Hepatocyte (in vitro differentiated cells): ENCODE data around the gene YWHAG. TPM values are rescaled to one million over a fixed set of nuclear protein-coding genes. Genes with fewer than 3 reads are reported as not detected.

ENCODE experiments used
- DNase-seq: peaks from one replicate; pipeline ENCODE4 v3.0.0-alpha.2; 2016; ENCODE audit warnings: low spot score
- H2AFZ ChIP-seq: fragments of 200-600 bp; sonication (generic); 2 replicates; pipeline ENCODE4 v1.6.0; 2016; ENCODE audit warnings: antibody characterized with exemption, mild to moderate bottlenecking
- H3K27ac ChIP-seq: fragments of 200-600 bp; sonication (generic); 2 replicates; pipeline ENCODE4 v1.5.1; 2016; ENCODE audit warnings: mild to moderate bottlenecking
- H3K27me3 ChIP-seq: fragments of 200-600 bp; sonication (generic); 2 replicates; pipeline ENCODE4 v1.6.1; 2016
- H3K36me3 ChIP-seq: fragments of 200-600 bp; sonication (generic); replicated peaks from 2 replicates; pipeline ENCODE4 v1.5.1; 2016; ENCODE audit warnings: low read depth; ENCODE audit not compliant: insufficient read depth
- H3K4me1 ChIP-seq: fragments of 200-600 bp; sonication (generic); 2 replicates; pipeline ENCODE4 v1.5.1; 2016; ENCODE audit warnings: mild to moderate bottlenecking, moderate library complexity; ENCODE audit not compliant: insufficient read depth
- H3K4me2 ChIP-seq: fragments of 200-600 bp; sonication (generic); 2 replicates; pipeline ENCODE4 v1.6.0; 2016
- H3K4me3 ChIP-seq: fragments of 200-600 bp; sonication (generic); 2 replicates; pipeline ENCODE4 v1.5.1; 2016; ENCODE audit warnings: mild to moderate bottlenecking
- H3K79me2 ChIP-seq: fragments of 200-600 bp; sonication (generic); 2 replicates; pipeline ENCODE4 v1.6.0; 2017; ENCODE audit warnings: mild to moderate bottlenecking
- H3K9me2 ChIP-seq: fragments of 200-600 bp; sonication (generic); replicated peaks from 2 replicates; pipeline ENCODE4 v1.6.0; 2017; ENCODE audit warnings: mild to moderate bottlenecking; ENCODE audit not compliant: insufficient read depth
- H3K9me3 ChIP-seq: fragments of 200-600 bp; sonication (generic); 2 replicates; pipeline ENCODE4 v1.5.1; 2016; ENCODE audit warnings: low read depth, mild to moderate bottlenecking
- H4K20me1 ChIP-seq: fragments of 200-600 bp; sonication (generic); 2 replicates; pipeline ENCODE4 v1.6.0; 2016; ENCODE audit warnings: mild to moderate bottlenecking; ENCODE audit not compliant: insufficient read depth, poor library complexity, severe bottlenecking
- EZH2 ChIP-seq: fragments of 200-600 bp; sonication (generic); IDR thresholded peaks from 2 replicates; pipeline ENCODE4 v1.6.1; 2016; ENCODE audit warnings: antibody characterized with exemption, mild to moderate bottlenecking, borderline replicate concordance
- EZH2phosphoT487 ChIP-seq: fragments of 200-600 bp; sonication (generic); IDR thresholded peaks from one replicate; pipeline ENCODE4 v1.6.1; 2018; ENCODE audit warnings: antibody characterized with exemption, mild to moderate bottlenecking, low read depth, moderate library complexity; ENCODE audit not compliant: unreplicated experiment, severe bottlenecking
- WGBS: methylation state at CpG from one replicate; pipeline ENCODE4 v1.1.6; 2016; ENCODE audit warnings: low lambda C conversion rate; ENCODE audit errors: missing lambda C conversion rate; 5-methylcytosine and 5-hydroxymethylcytosine counted together
- polyA plus RNA-seq: library from polyadenylated mRNA; unstranded; fragments of >200 nt; fragmentation: Nextera tagmentation; extraction: Ambion mirVana; gene quantifications from 2 replicates; pipeline ENCODE4 v1.2.1, GENCODE V29; 2016
- total RNA-seq: library from RNA; depleted of rRNA; stranded (reverse); fragments of >200 nt; gene quantifications from 2 replicates; pipeline ENCODE4 v1.2.3, GENCODE V29; 2014
- TF ChIP-seq, protein P1 (sequence below): fragments of 200-600 bp; sonication (generic); IDR thresholded peaks from 2 replicates; pipeline ENCODE4 v1.5.1; 2016; ENCODE audit warnings: antibody characterized with exemption, mild to moderate bottlenecking; ENCODE audit not compliant: poor library complexity

Gene YWHAG
- total and polyA plus RNA-seq, 2 experiments from 2014 or later: 17.2 to 117 TPM

DNA sequence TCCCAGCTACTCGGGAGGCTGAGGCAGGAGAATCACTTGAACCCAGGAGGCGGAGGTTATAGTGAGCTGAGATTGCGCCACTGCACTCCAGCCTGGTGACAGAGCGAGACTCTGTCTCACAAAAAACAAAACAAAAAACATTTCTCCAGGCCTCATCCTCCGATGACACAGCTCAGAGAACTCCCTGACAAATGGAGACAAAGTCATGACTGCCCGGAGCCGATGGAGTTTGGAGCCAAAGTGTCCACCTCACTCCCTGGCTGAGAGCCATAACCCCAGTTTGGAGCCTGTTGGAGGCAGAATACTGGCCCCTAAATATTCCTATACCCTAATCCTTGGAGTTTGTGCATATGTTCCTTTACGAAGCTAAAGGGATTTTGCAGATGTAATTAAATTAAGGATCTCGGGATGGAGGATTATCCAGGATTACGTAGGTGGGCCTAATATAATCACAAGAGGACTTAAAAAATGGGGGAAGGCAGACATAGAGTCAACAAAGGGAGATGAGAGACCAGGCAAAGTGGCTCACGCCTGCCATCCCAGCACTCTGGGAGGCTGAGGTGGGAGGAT lies 28.0 kb upstream of the YWHAG start:
- Histone ChIP-seq H4K20me1 (no peaks in the 10 kb centered on the region), H3K9me3 (no peaks in the 10 kb centered on the region), H3K4me1 (no peaks in the 10 kb centered on the region), H3K79me2 (no peaks in the 10 kb centered on the region), H3K27ac (no peak overlapping the region), H3K4me3 (no peak overlapping the region), H3K4me2 (no peak overlapping the region), H3K9me2 (no peaks in the 10 kb centered on the region), H2AFZ (no peak overlapping the region), H3K27me3 (no peaks in the 10 kb centered on the region), H3K36me3 (no peaks in the 10 kb centered on the region)
- 83% methylated on average over 11 of the region's 11 CpGs for WGBS
- TF ChIP-seq EZH2phosphoT487 (no peak), EZH2 (no peak)
- TF ChIP-seq, protein P1, sequence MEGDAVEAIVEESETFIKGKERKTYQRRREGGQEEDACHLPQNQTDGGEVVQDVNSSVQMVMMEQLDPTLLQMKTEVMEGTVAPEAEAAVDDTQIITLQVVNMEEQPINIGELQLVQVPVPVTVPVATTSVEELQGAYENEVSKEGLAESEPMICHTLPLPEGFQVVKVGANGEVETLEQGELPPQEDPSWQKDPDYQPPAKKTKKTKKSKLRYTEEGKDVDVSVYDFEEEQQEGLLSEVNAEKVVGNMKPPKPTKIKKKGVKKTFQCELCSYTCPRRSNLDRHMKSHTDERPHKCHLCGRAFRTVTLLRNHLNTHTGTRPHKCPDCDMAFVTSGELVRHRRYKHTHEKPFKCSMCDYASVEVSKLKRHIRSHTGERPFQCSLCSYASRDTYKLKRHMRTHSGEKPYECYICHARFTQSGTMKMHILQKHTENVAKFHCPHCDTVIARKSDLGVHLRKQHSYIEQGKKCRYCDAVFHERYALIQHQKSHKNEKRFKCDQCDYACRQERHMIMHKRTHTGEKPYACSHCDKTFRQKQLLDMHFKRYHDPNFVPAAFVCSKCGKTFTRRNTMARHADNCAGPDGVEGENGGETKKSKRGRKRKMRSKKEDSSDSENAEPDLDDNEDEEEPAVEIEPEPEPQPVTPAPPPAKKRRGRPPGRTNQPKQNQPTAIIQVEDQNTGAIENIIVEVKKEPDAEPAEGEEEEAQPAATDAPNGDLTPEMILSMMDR: no peak
- no peak for DNase-seq

DNA sequence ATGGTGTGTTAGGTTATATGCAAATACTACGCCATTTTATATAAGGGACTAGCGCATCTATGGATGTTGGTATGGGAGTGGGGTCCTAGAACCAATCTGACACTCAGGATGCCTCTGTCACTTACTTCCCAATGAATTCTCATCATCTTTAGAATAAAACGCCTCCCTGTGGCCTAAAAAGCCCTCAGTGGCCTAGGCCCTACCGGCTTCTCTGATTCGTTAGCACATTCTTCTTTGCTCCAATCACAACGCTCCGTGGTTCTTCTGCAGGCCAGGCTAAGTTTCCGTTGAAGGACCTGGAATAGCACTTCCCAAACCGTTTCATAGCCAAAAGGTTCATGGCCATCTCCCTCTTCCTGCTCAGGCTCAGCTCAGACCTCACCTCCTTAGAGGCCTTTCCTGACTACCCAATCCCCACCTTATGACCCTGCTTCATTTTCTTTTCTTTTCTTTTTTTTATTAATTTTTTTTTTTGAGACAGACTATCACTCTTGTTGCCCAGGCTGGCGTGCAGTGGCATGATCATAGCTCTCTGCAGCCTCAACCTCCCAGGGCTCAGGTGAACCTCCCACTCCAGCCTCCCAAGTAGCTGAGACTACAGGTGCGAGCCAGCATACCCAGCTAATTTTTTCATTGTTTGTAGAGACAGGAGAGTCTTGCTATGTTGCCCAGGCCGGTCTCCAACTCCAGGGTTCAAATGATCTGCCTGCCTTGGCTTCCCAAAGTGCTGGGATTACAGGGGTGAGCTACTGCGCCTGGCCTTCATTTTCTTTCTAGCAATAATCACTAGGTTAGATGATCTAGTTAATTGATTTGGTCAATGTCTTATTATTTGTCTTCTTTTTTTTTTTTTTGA lies 24.5 kb upstream of the YWHAG start:
- no peaks in the 10 kb centered on the region for H3K9me3 ChIP-seq
- H3K36me3 ChIP-seq: no peaks in the 10 kb centered on the region
- 73% methylated on average over 13 of the region's 13 CpGs for WGBS

DNA sequence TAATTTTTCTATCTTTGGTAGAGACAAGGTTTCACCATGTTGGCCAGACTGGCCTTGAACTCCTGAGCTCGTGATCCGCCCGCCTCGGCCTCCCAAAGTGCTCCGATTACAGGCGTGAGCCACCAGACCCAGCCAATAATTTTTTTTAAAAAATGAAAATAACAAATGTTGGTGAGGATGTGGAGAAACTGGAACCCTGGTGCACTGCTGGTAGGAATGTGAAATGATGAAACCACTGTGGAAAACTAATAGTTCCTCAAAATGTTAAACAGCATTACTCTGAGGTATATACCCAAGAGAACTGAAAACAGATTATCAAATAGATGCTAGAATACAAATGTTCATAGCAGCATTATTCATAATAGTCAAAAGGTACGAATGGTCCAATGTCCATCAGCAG lies 23.0 kb upstream of the YWHAG start:
- 95% methylated on average over 7 of the region's 7 CpGs for WGBS
- H3K9me3 ChIP-seq: no peaks in the 10 kb centered on the region
- TF ChIP-seq, protein P1: no peak
- TF ChIP-seq EZH2phosphoT487 (no peak), EZH2 (no peak)
- no peak overlapping the region for H2AFZ ChIP-seq
- H3K9me2 ChIP-seq: no peaks in the 10 kb centered on the region
- H3K27ac ChIP-seq: no peak overlapping the region
- no peaks in the 10 kb centered on the region for H3K79me2 ChIP-seq
- DNase-seq: no peak
- H3K27me3 ChIP-seq: no peaks in the 10 kb centered on the region
- no peak overlapping the region for H3K4me3 ChIP-seq
- H3K4me2 ChIP-seq: no peak overlapping the region
- H3K4me1 ChIP-seq: peaks cover 10% of the 10 kb centered on the region
- no peaks in the 10 kb centered on the region for H4K20me1 ChIP-seq
- no peaks in the 10 kb centered on the region for H3K36me3 ChIP-seq

More for the DNA sequence above, 24.5 kb upstream of the YWHAG start:
- Histone ChIP-seq H3K27me3 (no peaks in the 10 kb centered on the region), H3K79me2 (no peaks in the 10 kb centered on the region), H4K20me1 (no peaks in the 10 kb centered on the region), H3K4me3 (no peak overlapping the region), H2AFZ (no peak overlapping the region), H3K9me2 (no peaks in the 10 kb centered on the region), H3K4me1 (peaks cover 10% of the 10 kb centered on the region), H3K4me2 (no peak overlapping the region), H3K27ac (no peak overlapping the region)
- DNase-seq: no peak
- TF ChIP-seq EZH2 (no peak), EZH2phosphoT487 (no peak)
- TF ChIP-seq, protein P1: no peak
